NCI-H510A (cell line): ENCODE measurements around the gene SSBP3.

Experiments
- DNase-seq: peaks from one replicate; lab custom pipeline; 2025; lab: John Stamatoyannopoulos, UW

The SSBP3 gene

DNA sequence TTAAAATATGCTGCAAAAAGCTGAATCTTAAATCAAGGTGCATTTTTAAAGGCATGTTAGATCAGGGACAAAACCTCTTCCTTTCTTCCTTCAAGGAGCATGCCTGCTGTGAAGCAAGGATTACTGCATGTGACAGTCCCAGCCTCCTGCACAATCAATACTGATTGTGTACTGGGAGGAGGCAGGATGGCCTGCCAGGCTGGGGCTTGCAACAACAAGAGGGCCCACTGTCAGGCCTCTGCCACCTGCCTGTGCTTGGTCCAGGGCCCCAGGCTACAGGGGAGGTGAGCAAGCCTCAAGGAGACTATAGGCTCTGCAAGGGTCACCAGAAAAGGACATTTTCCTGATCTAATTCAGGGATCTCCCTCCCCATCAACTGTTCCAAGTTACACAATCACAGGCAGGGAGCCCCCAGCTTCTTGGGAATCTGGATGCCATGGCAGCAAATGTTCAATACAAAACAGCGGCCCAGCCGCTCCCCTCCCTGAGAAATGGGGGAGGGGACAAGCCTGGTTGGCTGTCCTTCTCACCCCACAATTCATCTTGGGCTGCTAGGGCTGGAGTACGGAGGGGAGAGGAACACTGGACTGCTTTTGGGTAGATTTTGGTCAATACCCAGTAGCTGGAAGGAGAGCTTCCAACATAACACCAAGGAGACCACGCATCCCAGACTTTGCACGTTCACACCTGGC is 76.7 kb downstream of the SSBP3 start:
- no peak for DNase-seq

DNA sequence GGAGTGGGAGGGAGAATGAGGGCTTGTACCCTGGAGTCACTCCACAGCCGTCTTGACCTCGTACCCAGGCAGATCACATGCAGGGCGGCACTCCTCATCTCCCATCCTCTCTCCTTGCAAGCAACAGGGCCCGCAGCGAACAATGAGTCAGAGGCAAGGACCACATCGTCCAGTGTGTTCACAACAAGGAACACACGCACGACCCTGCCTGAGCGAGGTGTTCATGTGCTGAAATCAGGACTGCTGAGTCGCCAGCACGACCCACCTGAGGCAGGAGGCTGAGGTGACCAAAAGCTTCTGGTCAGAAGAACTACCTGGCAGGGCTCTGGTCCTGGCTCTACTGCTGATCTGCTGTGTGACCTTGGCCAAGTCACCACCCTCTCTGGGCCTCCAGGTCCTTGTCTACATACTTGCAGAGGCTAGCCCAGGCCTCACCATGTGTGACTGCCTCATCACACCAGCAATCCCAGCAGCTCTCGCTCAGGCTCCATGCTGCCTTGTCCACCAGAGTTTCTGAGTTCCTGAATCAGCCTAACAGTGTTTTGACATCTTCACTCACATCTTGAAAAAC is 78.0 kb downstream of the SSBP3 start:
- DNase-seq, result no peak

GRCh38 chr1:54327386-54328065 is 78.7 kb downstream of the SSBP3 start:
- no peak for DNase-seq

GRCh38 chr1:54326543-54327385 is 79.4 kb downstream of the SSBP3 start:
- DNase-seq, result no peak

DNA sequence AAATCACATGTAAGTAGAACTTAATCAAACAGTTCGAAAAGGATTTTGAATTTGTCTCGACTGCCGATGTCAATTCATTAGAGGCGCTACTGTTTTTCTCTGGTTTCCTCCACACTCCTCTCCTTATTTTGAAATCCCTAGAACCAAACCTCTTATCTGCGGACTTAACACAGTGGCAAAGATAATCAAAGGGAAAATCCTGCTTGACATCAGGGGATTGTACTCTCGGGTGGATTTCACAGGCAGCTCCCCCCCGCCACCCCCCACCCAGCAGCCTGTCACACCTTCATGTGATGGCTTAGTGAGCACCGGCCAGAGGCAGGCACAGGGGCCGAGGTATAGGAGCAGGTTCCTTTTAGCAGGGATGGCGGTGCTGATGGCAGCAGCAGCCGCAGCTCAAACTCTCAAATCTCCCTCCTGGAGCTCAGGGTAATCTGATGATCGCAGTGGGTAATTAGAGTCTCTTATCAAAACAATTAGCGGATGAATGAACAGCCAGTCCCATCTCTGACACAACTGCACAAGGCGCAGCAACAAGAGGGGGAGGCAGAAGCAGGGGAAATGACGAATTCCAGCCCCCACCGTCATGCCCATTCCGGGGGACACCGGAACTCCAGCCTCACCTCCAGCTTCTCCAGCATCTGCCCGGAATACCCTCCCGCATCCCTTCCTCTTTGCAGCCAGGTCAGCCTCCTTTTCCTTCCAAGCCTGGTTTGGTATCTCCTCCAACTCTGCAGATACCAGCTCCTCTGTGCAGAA is 80.3 kb downstream of the SSBP3 start:
- no peak for DNase-seq

GRCh38 chr1:54325284-54325683 is 80.9 kb downstream of the SSBP3 start:
- DNase-seq, result no peak

DNA sequence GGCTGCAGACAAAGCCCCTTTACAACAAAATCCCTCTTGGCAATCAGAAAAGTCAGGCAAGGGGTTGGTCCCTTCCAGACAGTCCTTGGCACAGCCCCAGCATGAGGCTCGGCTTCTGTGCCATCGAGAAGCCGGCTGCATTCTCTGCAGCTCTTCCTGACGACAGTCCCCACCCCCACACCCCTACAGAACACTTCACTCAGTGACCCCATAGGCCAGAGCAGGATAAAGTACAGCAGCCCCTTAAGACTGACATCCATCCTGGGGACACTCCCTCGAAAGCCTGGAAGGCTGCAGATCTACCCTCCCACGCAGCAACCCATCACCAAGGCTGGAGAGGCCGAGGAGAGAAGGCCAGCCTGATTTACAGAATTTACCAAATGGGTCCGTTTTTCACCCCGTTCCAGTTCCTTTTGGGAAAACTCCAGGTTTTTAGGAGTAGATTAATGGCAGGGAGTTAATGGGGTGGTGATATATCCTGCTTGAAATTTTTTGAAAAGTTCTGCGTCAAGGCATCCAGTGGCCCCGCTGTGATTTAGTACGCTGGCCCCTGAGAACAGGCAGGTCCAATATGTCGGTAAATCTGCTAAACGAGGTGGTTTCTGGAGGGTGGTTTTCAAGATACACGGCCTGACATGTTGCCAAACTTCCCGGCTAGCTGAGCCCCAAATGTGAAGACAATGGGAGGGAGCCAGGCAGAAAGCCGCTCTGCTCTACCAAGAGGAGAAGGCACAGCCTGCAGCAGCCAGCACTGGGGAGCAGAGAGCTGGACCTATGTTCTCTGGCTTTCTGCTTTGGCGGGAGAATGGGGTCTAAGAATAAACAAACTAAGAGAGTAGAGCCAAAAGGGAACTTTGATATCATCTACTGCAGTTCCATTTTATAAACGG is 81.7 kb downstream of the SSBP3 start:
- DNase-seq, result no peak

DNA sequence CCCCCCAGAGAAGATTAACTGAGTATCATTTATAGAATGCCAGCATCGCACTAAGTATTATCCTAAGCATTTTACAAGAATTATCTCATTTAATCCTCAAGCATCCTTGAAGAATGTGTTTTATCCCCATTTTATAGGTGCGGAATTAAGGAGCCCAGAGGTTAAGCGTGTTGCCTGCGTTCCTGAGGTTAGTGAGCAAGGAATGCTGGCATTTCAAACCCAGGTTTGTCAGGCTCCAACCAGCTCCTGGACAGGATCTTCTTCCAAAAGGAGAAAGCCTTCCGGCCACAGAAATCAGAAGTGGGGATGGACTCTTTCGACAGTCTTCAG is 82.3 kb downstream of the SSBP3 start:
- DNase-seq, result no peak

DNA sequence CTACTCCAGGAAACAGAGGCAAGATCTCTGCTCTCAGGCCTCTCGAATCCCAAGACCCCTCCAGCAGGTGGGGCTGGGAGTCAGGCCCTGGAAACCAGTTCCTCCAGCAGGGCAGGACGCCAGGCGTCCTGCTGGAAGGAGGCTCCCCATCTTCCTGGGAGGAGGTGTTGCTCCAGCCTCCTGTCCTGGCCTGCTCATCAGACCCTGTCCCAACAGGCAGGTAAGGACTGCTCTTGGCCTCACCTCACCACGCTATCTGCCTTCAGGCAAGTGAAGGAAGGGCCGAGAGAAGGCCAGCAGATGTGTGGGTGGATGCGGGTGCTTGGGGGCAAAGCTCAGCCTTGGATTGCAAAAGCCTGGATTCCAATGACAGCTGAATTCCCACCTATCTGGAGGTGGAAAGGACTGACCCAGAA is 82.9 kb downstream of the SSBP3 start:
- DNase-seq, result no peak

GRCh38 chr1:54318246-54318814 is 87.9 kb downstream of the SSBP3 start:
- DNase-seq, result no peak

GRCh38 chr1:54317084-54317483 is 89.1 kb downstream of the SSBP3 start:
- DNase-seq, result no peak

- no peak for DNase-seq
Observed at GRCh38 chr1:54315099-54315498, 91.1 kb downstream of the SSBP3 start.

- DNase-seq, result no peak
Observed at GRCh38 chr1:54314696-54315095, 91.5 kb downstream of the SSBP3 start.

DNA sequence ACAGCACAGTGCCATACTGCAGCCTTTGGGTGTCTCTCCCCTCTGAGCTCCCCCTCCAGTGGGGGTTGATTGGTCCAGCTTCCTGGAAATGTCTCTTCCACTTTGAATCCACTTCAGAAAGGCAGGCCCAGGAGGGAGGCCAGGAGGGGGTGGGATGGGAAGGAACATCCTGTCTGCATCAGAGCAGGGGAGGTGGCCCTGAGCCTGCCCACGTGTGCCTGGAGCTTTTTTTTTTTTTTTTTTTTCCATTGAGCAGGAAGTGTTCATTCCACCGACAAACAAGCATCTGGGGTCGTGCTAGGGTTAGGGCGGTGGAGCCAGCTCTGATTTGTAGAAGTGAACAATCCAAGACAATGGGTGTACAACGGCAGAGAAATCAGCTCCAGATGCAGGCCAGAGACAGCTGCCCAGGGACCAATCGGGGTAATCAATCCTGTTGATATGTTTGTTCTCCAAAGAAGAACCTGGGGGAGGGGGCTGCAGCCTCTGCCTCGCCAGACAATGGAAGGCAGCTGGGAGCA is 93.3 kb downstream of the SSBP3 start:
- DNase-seq, result peak; percentile 64

GRCh38 chr1:54311506-54311905 is 94.7 kb downstream of the SSBP3 start:
- no peak for DNase-seq

DNA sequence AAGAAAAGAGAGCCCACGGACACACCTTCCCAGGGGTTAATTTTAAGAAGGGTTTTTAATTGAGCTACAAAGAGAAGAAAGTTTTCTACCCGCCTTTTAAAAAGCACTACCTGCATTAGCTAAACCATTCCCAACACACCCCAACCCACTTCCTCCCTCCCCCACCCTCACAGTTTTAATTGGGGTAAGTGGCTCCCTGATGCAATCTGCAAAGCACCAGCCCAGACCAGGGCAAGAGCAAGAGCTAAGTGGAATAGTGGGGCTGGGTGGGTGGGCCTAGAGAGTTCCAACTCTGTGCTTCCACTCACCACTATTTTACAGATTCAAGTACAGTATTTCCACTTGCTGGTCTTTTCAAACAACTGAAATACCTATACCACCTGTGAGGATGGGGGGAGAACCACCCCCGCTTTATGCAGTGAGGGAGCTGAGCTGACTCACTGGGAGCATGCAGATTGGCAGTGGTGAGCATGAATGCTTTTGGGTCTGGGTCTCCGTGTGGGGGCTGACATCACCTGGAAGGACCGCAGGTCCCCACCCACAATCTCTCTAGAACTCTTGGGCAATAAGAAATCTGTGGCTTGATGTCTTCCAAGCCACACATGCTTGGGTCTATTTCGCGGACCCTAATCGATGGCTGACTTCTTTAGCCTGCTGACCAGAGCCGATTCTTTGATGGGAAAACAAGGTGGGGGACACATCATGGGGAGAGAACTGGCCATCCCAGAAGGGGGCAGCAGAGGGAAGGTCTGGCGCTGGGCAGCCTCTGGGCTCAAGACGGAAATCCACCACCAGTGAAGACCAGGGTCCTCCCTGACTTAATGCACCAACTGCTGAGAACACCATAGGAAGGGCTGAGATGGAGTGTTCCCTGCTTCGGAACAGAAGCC is 95.5 kb downstream of the SSBP3 start:
- no peak for DNase-seq

DNA sequence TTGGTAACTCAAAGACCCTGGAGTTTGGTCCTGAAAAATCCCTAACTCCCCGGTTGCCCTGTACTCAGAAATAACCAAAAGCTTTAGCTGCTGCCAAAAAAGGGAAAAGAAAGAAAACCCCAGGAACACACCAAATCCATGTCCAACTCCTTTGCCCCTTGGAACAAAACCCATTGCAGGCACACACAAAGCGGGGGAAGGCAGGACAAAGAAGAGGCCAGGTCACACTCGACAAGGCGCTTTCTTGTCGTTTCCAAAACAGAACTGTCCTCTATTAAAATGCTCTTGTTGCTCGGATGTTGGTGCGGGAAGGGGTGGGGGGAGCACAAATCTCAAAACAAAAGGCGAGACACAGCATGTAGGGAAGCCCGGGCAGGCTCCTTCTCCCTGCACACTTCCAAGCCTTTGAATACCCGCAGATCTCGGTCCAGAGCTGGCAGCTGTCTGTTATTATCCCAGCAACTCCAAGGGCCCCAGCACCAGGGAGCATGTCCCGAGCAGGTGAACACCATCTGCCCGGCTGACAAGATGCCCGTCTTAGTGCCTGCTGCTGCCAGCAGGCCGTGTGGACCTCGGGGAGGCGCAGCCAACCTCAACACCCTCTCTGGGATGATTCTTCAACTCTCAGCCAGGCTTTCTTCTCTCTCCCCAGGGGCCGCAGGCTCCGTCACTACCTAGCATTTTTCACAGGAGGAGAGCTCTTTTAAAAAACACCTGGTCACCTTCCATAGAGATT is 96.4 kb downstream of the SSBP3 start:
- DNase-seq, result peak; percentile 55

- no peak for DNase-seq
Observed at GRCh38 chr1:54307305-54307704, 98.9 kb downstream of the SSBP3 start.
